ENCODE data around the gene MVB12B.
"Not testable (repeated sequence)": the region's sequence is repeated elsewhere in the genome, so short reads cannot be mapped to it uniquely, and the experiment has no call there.

The MVB12B gene

DNA sequence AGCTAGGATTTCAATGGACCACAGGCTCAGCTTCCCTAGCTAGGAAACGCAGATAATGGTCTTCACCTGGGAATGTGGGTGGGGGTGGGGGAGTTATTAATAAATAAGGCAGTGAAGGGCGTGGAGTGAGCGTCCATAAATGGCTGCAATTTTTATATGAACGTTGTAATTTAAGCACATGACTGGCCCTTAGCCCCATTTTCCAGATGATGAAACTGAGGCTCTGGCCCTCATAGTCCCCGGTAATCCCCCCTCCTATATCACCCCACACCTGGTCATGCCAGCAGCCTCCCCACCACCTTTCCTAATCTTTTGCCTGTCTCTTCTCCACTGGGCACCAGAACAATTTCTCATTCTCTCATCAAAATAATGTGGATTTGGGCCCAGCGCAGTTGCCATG, 225.2 kb downstream of the MVB12B start:
- H3K27me3 ChIP-seq (ENCODE audit: control insufficient read depth in 5 of 5, insufficient read depth in 4 of 5, low read length in 5 of 5) = peaks cover 2 to 13% (median 6%) of the 10 kb centered on the region in 5 donors
- H3K9me3 ChIP-seq (ENCODE audit: control insufficient read depth in 5 of 5, low read length in 5 of 5) = peaks cover 0 to 3% (median 0%) of the 10 kb centered on the region in 5 donors
- H3K36me3 ChIP-seq (ENCODE audit: control insufficient read depth in 5 of 5, insufficient read depth in 5 of 5, low read length in 5 of 5) = no peaks in the 10 kb centered on the region
- no peak overlapping the region for H3K4me3 ChIP-seq (ENCODE audit: low read depth in 1 of 5, low read length in 5 of 5)
- H3K4me1 ChIP-seq (ENCODE audit: control insufficient read depth in 5 of 5, insufficient read depth in 5 of 5, low read length in 5 of 5) = no peaks in the 10 kb centered on the region
- H3K9ac ChIP-seq (ENCODE audit: low read length in 5 of 5) = no peak overlapping the region
- no peak overlapping the region for H3K27ac ChIP-seq (ENCODE audit: low read depth, low read length)

DNA sequence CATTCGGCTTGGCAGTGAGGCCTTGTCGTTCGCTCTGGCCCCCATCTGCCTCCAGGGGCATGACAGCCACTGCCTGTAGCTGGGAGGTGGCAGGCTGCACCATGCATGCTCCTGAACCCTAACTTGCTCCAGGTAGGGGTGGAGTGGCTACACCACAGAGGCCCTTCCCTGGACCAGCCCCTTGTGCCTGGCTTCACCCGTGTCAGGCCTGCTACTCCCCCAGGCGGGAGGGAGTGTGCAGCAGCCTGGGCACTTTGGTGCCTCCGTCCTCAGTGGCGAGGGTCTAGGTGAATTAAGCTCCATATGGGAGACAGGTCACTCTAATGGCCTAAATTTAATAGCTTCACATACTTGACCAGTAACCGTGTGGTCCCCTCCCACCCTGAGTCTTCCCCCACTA, 227.7 kb downstream of the MVB12B start:
- Histone ChIP-seq H3K9me3 (ENCODE audit: control insufficient read depth in 5 of 5, low read length in 5 of 5) (peaks cover 0 to 3% (median 0%) of the 10 kb centered on the region in 5 donors), H3K4me1 (ENCODE audit: control insufficient read depth in 5 of 5, insufficient read depth in 5 of 5, low read length in 5 of 5) (no peaks in the 10 kb centered on the region), H3K4me3 (ENCODE audit: low read depth in 1 of 5, low read length in 5 of 5) (no peak overlapping the region), H3K9ac (ENCODE audit: low read length in 5 of 5) (no peak overlapping the region), H3K36me3 (ENCODE audit: control insufficient read depth in 5 of 5, insufficient read depth in 5 of 5, low read length in 5 of 5) (no peaks in the 10 kb centered on the region), H3K27ac (ENCODE audit: low read depth, low read length) (no peak overlapping the region), H3K27me3 (ENCODE audit: control insufficient read depth in 5 of 5, insufficient read depth in 4 of 5, low read length in 5 of 5) (peaks cover 3 to 20% (median 8%) of the 10 kb centered on the region in 5 donors)

DNA sequence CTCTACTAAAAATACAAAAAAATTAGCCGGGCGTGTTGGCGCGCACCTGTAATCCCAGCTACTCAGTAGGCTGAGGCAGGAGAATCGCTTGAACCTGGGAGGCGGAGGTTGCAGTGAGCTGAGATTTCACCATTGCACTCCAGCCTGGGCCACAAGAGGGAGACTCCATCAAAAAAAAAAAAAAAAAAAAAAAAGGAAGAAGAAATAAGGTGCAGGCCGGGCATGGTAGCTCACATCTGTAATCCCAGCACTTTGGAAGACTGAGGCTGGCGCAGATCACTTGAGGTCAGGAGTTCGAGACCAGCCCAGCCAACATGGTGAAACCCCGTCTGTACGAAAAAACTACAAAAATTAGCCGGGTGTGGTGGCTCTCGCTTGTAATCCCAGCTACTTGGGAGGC, 228.8 kb downstream of the MVB12B start:
- peaks cover 3 to 20% (median 11%) of the 10 kb centered on the region in 5 donors for H3K27me3 ChIP-seq (ENCODE audit: control insufficient read depth in 5 of 5, insufficient read depth in 4 of 5, low read length in 5 of 5)
- not testable (repeated sequence) for H3K27ac ChIP-seq (ENCODE audit: low read depth, low read length); H3K4me1 ChIP-seq (ENCODE audit: control insufficient read depth in 5 of 5, insufficient read depth in 5 of 5, low read length in 5 of 5); H3K9me3 ChIP-seq (ENCODE audit: control insufficient read depth in 5 of 5, low read length in 5 of 5); H3K9ac ChIP-seq (ENCODE audit: low read length in 5 of 5); H3K36me3 ChIP-seq (ENCODE audit: control insufficient read depth in 5 of 5, insufficient read depth in 5 of 5, low read length in 5 of 5); H3K4me3 ChIP-seq (ENCODE audit: low read depth in 1 of 5, low read length in 5 of 5)
